Endothelial cell (in vitro differentiated cells): ENCODE data around the gene SS18L1. TPM values are rescaled to one million over a fixed set of nuclear protein-coding genes. Genes with fewer than 3 reads are reported as not detected.

Experiments
- DNase-seq: peaks from one replicate; pipeline ENCODE4 v3.0.0; 2021; ENCODE audit warnings: low spot score
- H3K27ac Mint-ChIP-seq: one replicate; pipeline ENCODE4 v1.8.0; 2021; ENCODE audit warnings: mixed read lengths, inconsistent platforms; ENCODE audit not compliant: unreplicated experiment
- H3K27me3 Mint-ChIP-seq: one replicate; pipeline ENCODE4 v1.8.0; 2021; ENCODE audit warnings: mild to moderate bottlenecking, moderate library complexity, mixed read lengths, inconsistent platforms; ENCODE audit not compliant: unreplicated experiment
- H3K36me3 Mint-ChIP-seq: one replicate; pipeline ENCODE4 v1.8.0; 2021; ENCODE audit warnings: mild to moderate bottlenecking, low read depth, mixed read lengths, inconsistent platforms; ENCODE audit not compliant: unreplicated experiment
- H3K4me1 Mint-ChIP-seq: one replicate; pipeline ENCODE4 v1.8.0; 2021; ENCODE audit warnings: mild to moderate bottlenecking, mixed read lengths, inconsistent platforms; ENCODE audit not compliant: unreplicated experiment
- H3K4me3 Mint-ChIP-seq: one replicate; pipeline ENCODE4 v1.8.0; 2021; ENCODE audit warnings: mild to moderate bottlenecking, mixed read lengths, inconsistent platforms; ENCODE audit not compliant: unreplicated experiment
- H3K9me3 Mint-ChIP-seq: one replicate; pipeline ENCODE4 v1.8.0; 2021; ENCODE audit warnings: mixed read lengths, inconsistent platforms; ENCODE audit not compliant: unreplicated experiment
- total RNA-seq: library from RNA; stranded (reverse); fragmentation: NEBNext Ultra II Directional; extraction: Animal tissue kit (Norgen Biotek cat#: 25700); gene quantifications from one replicate; pipeline ENCODE4 v1.2.1, GENCODE V29; 2021; ENCODE audit not compliant: unreplicated experiment
- TF ChIP-seq, protein P1 (sequence below): fragments of 200-600 bp; sonication (generic); IDR thresholded peaks from one replicate; pipeline ENCODE4 v1.5.0; 2021; ENCODE audit warnings: antibody characterized with exemption; ENCODE audit not compliant: unreplicated experiment

SS18L1 gene
- total RNA-seq, 1 donor from 2014 or later: 17.5 TPM

DNA sequence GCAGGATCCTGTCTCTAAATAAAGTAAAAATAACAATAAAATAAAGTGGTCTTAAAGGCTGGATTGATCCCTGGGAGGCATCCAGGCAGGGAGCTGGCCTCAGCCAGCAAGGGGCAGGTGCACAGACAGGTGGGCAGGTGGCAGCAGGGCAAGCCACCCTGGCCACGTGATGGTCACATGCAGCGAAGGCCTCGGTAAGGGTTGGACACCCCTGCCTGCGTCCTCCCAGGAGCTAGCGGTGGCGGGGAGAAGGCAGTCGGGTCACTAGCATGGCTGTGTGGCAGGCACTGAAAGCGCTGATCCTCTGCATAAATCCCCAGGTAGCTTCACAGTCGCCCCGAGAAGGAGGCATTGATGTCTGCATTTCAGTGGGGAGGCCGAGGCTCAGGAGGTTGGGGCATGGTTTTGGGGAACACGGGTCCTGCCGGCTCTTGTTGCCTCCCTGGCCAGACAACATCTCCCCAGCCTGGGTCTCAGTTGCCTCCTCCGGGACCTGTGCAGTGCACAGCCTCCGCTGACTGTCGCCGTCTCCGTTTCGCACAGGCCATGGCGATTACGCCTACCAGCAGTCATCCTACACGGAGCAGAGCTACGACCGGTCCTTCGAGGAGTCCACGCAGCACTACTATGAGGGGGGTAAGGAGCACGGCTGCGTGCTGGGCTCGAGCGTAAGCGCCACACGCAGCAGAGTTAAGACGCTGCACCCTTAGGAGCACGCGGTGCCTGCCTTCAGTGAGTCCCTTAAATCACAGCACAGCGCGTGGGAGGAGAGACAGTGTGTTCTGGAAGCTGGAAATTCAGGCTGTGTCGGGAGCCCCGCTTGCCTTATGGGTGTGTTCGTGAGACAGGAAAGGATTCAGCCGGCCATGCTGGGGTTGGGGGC is 21.6 kb downstream of the SS18L1 start:
- no peak for DNase-seq
- Mint-ChIP-seq H3K4me1 (no peaks in the 10 kb centered on the region), H3K9me3 (no peaks in the 10 kb centered on the region), H3K4me3 (peak overlapping the region; percentile 63), H3K27me3 (peaks cover 9% of the 10 kb centered on the region), H3K36me3 (peaks cover 6% of the 10 kb centered on the region), H3K27ac (peak overlapping the region; percentile 25)
- TF ChIP-seq, protein P1, sequence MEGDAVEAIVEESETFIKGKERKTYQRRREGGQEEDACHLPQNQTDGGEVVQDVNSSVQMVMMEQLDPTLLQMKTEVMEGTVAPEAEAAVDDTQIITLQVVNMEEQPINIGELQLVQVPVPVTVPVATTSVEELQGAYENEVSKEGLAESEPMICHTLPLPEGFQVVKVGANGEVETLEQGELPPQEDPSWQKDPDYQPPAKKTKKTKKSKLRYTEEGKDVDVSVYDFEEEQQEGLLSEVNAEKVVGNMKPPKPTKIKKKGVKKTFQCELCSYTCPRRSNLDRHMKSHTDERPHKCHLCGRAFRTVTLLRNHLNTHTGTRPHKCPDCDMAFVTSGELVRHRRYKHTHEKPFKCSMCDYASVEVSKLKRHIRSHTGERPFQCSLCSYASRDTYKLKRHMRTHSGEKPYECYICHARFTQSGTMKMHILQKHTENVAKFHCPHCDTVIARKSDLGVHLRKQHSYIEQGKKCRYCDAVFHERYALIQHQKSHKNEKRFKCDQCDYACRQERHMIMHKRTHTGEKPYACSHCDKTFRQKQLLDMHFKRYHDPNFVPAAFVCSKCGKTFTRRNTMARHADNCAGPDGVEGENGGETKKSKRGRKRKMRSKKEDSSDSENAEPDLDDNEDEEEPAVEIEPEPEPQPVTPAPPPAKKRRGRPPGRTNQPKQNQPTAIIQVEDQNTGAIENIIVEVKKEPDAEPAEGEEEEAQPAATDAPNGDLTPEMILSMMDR: no peak

DNA sequence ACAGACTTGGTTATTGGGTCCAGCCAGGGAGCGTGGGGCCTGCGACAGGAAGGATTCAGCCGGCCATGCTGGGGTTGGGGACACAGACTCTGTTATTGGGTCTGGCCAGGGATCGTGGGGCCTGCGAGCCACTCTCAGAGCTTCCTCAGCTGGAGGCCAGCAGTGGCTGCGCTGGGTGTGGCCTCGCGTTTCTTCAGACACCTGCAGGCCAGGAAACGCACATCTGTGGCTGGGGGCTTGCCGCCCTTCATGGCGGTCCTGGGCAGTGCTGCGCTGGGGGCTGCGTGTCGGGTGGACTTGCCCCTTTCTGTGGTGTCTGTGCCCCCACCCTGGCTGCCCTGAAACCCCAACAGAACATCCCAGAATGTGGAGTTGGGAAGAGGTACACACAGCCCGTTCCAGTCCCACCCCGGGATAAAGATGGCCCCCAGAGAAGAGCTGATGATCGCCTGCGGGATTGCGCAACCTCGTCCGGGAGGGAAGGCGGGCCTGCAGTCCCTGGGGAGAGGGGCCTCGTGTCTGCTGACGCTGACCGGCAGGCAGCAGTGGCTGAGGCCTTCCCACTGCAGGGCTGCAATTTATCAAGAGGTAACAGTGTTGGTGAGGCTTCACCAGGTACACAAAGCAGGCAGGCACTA is 22.3 kb downstream of the SS18L1 start:
- no peak overlapping the region for H3K4me3 Mint-ChIP-seq
- no peak for DNase-seq
- no peaks in the 10 kb centered on the region for H3K4me1 Mint-ChIP-seq
- no peak overlapping the region for H3K27ac Mint-ChIP-seq
- H3K9me3 Mint-ChIP-seq: no peaks in the 10 kb centered on the region
- H3K36me3 Mint-ChIP-seq: peaks cover 6% of the 10 kb centered on the region
- H3K27me3 Mint-ChIP-seq: peaks cover 9% of the 10 kb centered on the region
- TF ChIP-seq, protein P1: no peak

DNA sequence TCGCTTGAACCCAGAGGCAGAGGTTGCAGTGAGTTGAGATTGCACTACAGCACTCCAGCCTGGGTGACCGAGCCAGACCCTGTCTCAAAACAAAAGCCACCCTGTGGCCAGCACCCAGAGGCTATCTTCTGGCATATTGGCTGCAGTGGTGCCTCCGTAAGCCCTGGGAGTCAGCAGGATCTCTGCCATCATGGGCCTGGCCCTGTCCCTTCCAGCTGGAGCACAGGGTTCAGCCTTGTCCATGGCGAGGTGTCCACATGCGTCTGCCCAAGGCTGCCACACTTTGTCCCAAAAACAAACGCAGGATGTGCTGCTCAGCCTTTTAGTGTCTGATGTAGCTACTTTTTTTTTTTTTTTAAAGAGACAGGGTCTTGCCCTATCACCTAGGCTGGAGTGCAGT is 23.9 kb downstream of the SS18L1 start:
- peaks cover 6% of the 10 kb centered on the region for H3K36me3 Mint-ChIP-seq
- H3K4me1 Mint-ChIP-seq: peaks cover 5% of the 10 kb centered on the region
- DNase-seq: no peak
- no peak overlapping the region for H3K27ac Mint-ChIP-seq
- no peak overlapping the region for H3K4me3 Mint-ChIP-seq
- TF ChIP-seq, protein P1: no peak
- H3K27me3 Mint-ChIP-seq: peaks cover 4% of the 10 kb centered on the region
- H3K9me3 Mint-ChIP-seq: no peaks in the 10 kb centered on the region

DNA sequence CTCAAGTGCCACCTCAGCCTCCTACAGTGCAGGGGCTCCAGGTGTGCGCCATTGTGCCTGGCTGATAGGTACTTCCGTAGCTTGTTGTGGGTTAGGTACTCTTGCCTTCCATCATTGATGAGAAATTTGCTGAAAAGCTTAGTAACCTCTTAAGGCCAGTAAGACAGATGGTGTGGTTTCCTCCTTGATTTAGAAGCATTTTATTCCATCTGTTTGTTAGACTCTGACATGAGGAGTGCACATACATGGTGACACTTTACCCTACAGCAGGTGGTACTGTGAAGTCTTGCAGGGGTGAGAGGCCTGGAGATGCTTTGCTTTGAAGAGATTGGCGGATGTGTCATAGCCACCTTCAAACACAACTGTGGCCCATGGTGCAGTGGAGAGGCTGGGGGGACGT is 24.5 kb downstream of the SS18L1 start:
- H3K27ac Mint-ChIP-seq: no peak overlapping the region
- no peaks in the 10 kb centered on the region for H3K9me3 Mint-ChIP-seq
- peaks cover 5% of the 10 kb centered on the region for H3K4me1 Mint-ChIP-seq
- H3K4me3 Mint-ChIP-seq: no peak overlapping the region
- no peak for DNase-seq
- peaks cover 6% of the 10 kb centered on the region for H3K36me3 Mint-ChIP-seq
- peaks cover 4% of the 10 kb centered on the region for H3K27me3 Mint-ChIP-seq
- TF ChIP-seq, protein P1: no peak
